Gastrocnemius medialis (tissue), 4 donors: ENCODE data around the gene ZNF414.

Source experiments
- POLR2A ChIP-seq, 2 donors: fragments of 450-650 bp; IDR thresholded peaks; one replicate each; pipeline ENCODE4 v1.6.1; 2017; ENCODE audit warnings: antibody characterized with exemption in 2 of 2, mild to moderate bottlenecking in 2 of 2, moderate library complexity in 2 of 2
- TF ChIP-seq, protein P1 (sequence below), 5 experiments: fragments of 450-650 bp in 3 of 5; fragments of 200-600 bp in 2 of 5; sonication (generic) in 2 of 5; IDR thresholded peaks in 4 of 5; conservative IDR thresholded peaks in 1 of 5; 1 replicate in 4 of 5; 2 replicates in 1 of 5; pipeline ENCODE4 v1.5.1; 2016 to 2019; ENCODE audit warnings: antibody characterized with exemption in 5 of 5, mild to moderate bottlenecking in 3 of 5, moderate library complexity in 3 of 5

- TF ChIP-seq, protein P1, sequence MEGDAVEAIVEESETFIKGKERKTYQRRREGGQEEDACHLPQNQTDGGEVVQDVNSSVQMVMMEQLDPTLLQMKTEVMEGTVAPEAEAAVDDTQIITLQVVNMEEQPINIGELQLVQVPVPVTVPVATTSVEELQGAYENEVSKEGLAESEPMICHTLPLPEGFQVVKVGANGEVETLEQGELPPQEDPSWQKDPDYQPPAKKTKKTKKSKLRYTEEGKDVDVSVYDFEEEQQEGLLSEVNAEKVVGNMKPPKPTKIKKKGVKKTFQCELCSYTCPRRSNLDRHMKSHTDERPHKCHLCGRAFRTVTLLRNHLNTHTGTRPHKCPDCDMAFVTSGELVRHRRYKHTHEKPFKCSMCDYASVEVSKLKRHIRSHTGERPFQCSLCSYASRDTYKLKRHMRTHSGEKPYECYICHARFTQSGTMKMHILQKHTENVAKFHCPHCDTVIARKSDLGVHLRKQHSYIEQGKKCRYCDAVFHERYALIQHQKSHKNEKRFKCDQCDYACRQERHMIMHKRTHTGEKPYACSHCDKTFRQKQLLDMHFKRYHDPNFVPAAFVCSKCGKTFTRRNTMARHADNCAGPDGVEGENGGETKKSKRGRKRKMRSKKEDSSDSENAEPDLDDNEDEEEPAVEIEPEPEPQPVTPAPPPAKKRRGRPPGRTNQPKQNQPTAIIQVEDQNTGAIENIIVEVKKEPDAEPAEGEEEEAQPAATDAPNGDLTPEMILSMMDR (IDR thresholded peaks at IDR 0.05 in 4 of 5, conservative IDR thresholded peaks at IDR 0.05 in 1 of 5), result no peak
- TF ChIP-seq POLR2A (IDR thresholded peaks at IDR 0.05), result no peak
Measured at GRCh38 chr19:8550070-8550469, 36.1 kb upstream of the ZNF414 start.
